Stimulated activated CD4-positive, alpha-beta T cell treated with anti-CD3 and anti-CD28 coated beads, Interleukin-1b, Interleukin-23, amount 100 ng/mL, for 24 hours (primary cell): ENCODE data around the gene SYT15.
"Not testable (repeated sequence)": the region's sequence is repeated elsewhere in the genome, so short reads cannot be mapped to it uniquely, and the experiment has no call there.

Experiments used
- DNase-seq, 4 experiments: peaks; one replicate each; pipeline ENCODE4 v3.0.0-alpha.2; 2020; ENCODE audit warnings: low read depth in 4 of 4, low spot score in 1 of 4

SYT15 gene

DNA sequence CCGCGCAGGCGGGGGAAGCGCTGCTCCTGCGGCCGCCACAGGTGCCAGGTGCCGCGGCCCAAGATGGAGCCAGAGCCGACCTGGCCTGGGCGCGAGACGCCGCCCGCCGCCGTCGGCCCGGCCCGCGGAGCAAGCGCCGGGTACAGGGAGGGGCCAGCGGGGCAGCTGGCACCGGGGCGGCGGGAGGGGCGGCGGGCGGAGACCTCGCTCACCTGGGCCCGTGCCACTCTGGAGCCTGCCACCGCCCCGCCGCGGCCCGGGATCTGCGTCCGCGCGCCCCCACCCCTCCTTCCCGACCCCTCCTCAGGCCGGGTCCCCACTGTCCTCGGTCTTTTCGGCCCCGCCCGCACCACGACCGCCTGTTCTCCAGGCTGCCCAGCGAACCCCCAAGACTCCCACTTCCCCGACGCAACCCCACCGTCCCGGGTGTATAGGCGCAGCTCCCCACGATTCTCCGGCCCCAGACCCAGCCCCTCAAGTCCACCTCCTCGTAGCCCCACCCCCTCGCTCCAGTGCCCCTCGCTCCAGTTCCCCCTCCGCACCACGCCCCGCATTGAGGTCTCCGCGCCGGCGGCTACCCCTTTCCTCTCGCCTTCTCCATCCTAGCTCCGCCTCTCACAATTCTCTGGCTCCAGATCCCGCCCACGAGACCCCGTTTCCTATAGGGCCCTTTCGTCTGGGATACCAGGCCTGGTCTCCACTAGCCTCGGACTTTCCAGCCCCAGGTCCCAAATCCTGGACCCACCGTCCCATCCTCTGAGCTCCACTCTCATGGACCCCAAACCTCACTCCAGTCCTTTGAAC is 22.2 kb upstream of the SYT15 start, which contains the start of gene GPRIN2:
Gene GPRIN2, minus strand, starts transcription at position 144 of the 804 bp plus-strand sequence. CDS start 5,922 bp downstream, outside the sequence.
- no peak for DNase-seq

DNA sequence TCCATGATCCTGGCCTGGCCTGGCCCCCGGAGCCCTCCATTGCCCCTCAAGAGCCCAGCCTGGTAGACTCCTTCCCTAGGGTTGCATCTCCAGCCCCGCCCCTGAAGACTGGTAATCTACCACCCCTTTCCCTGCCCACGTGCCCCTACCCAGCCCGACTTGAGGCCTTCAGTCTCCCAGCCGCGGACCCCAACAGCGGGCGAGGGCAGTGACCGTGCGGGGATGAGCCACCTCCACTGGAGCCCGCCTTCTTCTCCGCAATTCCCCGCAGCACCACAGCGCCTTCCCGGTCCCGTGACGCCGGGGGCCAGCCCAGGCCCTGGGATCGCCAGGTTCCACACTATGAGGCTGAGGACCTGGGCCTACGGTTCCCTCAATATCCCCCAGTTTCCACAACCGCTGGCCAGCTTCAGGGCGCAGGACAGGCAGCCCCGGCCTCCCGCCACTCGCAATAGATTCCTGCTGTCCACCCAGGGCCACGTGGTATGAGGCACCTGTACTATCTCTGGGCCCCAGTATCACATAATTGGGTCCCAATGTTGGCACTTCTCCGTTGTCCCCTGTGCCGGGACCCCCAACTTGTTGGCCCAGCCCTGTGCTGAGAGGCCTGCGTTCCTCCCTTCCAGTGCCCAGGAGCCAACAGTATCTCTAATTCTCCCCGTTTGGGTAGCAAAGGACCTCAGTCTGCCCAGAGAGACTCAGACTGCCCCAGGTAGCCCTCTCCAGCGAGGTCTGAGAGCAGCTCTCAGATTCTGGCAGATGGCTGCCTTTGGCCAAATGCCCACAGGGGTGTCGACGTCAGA is 21.4 kb upstream of the SYT15 start:
- no peak for DNase-seq

DNA sequence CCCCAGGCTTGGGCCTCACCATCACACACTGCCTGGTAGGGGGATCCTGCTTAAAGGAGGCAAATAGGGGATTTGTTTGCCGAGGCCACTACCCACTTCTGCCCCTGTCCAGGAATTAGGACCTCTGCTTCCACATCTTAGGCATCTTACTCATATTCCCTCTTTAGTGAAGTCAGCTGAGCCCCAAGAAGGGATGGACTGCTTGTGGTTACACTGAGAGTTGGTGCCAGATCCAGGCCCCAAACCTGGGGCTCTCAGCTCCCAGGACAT is 20.9 kb upstream of the SYT15 start:
- no peak for DNase-seq

DNA sequence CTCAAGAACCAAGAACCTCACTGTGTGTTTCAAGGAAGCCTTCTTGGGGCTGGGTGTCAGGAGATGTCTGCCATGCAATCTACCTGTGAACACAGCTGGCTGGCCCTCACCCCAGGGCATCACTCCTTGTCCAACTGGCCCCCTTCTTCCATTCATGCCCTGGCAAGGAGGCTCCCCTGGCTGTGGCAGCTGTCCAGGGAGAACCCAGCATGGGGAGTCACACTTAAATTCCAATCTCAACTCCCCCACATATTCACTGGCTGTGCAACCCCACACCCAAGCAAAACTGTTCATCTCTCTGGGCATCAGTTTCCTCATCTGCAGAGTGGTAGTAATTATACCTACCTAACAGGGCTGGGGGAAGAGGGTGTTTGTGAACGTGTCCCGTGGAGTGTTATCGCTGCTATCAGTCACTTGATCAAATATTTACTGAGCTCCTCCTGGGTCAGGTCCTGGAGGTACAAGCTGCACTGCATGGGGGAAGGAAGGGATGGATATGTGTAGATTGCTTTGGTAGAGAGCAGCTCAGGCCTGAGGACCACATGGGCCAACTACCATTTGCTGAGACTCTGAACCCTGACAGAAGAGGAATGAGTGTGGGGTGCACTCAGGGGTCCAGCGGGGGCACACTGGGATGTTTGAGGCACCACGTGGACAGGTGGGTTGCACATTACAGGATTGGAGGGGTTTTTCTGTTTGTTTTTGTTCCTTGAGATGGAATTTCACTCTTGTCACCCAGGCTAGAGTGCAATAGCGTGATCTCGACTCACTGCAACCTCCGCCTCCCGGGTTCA is 20.3 kb upstream of the SYT15 start:
- no peak for DNase-seq

DNA sequence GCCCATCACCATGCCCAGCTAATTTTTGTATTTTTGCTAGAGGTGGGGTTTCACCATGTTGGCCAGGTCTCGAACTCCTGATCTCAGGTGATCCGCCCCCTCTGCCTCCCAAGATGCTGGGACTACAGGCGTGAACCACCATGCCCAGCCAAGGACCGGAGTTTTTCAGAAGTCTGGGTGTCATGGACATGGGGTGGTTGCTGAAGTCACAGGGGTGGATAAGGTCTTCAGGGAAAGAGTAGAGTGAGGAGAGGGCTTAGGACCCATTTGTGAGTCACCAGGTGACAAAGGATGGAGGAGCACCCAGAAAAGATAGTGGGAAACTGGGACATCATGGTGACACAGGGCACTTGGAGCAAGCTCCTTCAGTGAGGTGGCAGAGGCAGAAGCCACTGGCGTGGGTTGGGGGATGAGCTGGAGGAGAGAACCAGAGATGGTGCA is 19.7 kb upstream of the SYT15 start:
- no peak for DNase-seq

DNA sequence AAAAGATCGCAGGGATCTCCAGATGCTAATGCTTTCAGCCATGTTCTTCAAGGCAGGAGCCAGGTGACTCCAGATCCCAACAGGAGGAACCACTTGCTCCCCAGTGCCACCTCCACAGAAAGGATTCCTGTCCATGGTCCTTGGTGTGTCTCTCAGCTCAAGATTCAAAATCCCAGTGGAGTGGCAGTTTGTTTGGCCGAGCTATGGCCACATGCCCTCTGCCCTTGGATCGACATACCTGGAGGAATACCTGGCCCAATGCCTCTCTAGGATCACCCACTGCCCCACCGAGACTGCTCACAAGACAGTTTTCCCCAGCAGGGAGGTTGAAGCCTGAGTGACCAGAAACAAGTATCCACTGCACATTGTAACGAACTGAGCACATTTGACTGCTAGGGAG is 18.5 kb upstream of the SYT15 start:
- DNase-seq: no peak

DNA sequence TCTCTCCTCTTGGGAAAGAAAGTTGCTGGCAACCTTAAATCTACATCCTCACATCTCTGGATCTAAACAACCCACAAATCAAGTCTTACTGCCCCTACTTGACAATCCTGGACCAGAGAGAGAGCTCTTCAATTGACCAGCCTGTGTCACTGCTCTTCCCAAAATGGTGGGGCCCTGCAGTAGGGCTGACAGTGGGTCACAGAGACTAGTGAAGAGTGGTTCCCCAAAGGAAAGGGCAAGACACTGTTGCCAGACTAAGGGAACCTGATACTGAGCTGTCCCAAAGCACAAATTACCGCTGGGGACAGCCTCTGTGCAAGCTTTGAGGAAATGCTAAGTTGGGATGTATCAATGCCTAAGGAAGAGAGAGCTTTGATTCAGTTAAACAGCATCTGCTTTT is 18.0 kb upstream of the SYT15 start:
- DNase-seq: no peak

DNA sequence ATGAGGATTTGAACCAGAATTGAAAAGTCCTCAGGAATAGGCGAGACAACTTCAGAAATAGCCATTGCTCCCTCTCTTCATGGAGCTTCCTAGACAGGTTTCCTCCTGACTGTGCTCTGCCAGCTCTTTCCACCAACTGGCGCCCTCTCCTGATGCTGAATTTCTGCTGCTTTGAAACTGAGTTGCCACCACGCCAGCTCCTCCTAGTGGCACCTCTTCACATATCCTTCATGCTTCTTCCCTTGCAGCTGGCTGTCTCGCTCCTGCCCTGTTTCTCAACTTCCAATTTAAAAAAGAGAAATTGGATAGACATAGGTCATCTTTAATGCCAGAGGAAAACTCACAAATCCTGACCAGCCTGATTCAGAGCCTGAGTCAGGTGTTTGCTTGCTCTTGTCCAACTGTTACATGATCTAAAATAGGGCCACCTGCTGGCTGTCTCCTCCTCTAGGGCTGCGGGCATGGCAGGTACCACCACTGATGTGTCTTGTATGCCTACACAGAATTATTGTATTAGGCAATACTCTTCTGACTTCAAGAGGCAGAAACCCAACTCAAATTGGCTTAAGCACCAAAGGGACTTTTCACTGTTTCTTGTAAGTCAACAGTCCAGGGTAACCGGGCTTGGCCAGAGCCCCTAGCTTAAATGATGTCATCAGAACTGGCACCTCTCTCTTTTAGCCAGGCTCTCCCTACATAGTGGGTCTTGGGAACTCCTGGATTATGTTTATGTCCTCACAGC is 13.2 kb upstream of the SYT15 start:
- peak in 1 of 4 experiments; percentile 30 for DNase-seq

DNA sequence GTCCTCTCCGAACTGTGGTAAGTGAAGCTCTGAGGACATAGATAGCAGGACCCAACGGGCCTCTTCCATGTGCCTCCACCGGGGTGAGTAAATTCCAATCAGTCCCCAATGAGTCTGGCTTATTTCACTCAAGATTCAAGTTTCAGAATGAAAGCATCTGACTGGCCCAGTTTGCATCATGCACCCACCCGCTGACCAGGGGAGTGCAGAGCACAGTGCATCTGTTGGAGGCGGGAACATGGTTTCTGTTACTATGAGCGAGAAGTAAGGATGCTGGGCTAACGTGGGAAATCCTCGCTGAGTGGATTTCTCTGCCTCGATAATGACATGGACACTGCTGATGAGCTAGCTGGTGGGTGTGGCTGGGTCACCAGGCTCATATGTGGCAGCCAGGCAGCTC is 11.8 kb upstream of the SYT15 start:
- DNase-seq: not testable (repeated sequence)

DNA sequence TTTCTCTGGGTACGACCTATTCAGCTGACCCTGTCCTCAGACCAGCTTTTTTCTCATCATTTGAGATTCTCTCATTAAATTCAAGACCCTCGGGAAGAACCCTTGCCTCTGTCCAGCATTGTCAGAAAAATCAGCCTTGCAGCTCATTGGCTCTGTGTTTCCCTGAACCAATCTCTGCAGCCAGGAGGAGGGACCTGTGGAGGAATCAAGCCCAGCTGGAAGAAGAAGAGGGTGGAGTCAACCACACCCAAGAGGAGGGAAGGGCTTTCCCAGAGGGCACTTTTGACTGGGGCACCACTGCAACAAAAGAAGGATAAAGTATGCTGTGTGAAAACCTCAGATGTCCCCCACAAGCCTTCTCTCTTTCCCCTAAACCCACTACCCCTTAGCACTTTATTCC is 8.3 kb upstream of the SYT15 start:
- DNase-seq: not testable (repeated sequence)

DNA sequence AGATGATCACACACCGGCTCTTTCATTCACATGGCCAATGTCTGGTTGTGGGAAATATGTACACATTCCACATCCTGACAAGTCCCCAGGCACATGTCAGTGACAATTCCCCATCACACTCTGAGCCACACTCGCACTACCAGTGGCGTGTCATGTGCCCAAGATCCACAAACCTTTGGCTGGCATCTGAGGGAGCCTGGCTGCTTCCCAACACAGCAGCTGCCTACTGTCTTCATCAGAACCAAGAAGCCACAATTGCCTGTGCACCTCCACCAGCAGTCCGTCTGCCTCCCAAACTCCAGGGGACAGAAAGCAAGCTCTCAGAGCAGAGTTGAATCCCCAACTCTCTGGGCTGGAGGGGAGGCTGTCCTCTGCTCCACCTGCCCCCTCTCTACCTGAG is 6.2 kb upstream of the SYT15 start:
- not testable (repeated sequence) for DNase-seq

DNA sequence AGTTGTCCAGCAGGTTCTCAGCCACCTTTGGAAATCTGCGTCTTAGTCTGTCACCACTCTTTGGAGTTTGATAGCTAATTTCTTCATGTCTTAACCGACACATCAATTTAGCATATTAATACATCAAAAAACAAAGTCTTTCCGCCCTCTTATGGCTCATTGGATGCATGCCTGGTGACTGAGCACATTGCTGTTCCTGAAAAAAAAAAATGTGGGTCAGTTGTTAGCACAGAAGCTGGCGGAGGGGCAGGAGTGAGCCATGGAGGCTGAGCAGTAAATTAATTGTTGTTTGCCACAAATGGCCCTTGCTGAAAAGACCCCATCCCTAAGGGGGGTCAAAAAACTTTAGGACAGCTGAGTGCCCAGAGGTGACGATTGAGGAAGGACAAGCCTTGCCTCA is 5.6 kb upstream of the SYT15 start:
- DNase-seq: not testable (repeated sequence)

DNA sequence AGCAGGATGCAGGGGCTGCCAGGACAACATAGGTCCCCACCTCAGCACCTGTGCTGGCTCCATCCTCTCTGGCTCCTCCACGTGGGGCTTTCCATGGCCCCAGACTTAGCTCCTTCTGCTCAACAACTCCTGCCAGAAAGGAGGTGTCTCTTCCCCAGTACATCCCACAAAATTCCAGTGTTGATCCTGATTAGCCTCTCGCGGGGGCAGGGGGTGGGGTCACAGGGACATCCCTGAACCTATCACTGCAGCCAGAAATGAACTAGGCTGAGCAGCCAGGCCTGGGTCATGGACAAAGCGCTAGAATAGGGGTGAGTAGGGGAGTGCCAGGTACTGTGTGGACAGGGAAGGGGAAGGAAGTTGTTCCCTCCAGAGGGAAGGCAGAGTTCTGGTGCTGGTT is 5.0 kb upstream of the SYT15 start:
- not testable (repeated sequence) for DNase-seq

DNA sequence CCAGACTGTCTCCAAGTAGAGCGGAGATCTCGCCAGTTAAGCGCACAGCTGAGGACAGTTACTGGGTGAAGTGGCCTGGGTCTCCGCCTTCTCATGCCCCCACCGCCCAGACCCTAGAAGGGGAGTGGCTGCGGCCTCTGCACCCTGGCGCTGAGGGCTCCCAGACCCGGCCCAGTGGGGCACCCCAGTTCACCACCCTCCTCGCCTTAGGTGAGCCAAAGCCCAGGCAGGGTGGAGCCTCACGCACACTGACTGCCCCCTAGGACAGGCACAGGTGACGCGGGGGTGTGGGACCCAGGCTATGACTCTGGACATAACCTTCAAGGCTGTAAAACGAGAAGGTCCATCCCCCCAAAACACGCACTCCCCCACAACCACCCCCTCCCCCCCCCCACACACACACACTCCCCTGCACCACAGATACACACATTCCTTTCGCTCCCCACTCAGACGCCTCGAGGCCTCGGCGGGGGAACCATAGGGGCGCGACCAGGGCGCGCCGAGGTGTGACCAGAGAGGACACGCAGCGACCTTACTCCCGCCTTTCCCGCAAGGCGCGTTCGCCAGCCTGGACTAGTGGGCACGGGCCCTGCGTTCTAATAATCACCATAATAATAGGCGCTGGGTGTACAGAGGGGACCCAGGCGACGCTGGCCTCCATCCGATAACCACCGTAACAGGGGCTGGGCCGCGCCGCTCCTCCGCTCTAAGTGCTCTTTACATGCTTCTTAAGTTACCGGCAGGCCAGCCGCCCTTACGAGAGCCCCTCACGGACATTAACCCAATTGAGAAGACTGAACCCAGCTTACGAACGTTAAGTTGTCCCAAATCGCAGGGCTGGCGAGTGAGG is 1.1 kb upstream of the SYT15 start:
- not testable (repeated sequence) for DNase-seq

DNA sequence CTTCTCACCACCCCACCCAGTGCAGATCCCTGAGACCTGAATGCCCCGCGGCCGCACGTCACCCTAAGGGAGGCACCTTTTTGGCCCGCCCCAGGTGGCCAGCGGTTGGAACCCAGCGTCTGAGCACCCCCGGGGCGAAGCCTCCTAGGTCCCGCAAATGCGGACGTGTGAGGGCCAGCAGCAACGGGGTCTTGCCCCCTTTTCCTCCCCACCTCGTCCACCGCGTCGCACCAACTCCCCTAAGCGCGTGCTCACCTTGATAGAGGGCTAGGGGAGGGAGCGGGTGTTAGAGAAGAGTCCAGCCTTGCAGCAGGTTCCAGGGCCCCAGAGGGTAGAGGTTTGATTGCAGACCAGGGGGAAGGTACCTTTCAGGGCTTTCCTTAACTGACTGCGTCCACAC is 450 bp downstream of the SYT15 start:
- not testable (repeated sequence) for DNase-seq

DNA sequence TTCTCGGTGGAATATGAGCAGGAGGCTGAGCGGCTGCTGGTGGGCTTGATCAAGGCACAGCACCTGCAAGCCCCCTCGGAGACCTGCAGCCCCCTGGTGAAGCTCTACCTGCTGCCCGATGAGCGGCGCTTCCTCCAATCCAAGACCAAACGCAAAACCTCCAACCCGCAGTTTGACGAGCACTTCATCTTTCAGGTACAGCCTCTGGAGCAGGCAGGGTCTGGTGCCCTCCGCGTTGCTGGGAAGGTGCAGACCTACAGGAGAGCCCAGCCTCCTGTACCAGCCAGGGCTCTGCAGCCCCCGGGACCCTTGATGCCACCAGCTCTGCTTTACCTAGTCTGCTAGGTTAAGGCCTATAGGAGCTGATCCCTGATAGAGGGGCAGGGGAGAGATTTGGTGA is 3.1 kb downstream of the SYT15 start:
- not testable (repeated sequence) for DNase-seq

DNA sequence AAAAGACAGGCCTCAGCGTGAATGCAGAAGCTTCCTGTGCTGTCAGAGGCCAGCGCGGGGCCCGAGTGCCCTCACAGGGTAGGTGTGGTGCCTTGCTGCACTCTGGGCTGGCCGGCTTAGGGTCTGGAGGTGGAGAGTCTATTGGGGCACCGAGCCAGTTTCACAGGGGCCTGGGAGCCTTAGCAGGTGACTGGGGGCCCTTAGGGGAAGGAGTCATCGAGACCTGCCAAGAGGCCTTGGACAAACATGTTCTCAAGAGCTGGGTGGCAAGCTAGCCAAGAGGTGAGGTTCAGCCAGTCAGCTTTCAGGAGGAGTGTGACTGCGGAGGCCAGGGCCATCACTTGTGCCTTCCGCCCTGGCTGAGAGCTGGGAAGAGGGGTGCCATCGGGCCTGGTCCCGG is 3.6 kb downstream of the SYT15 start:
- not testable (repeated sequence) for DNase-seq

DNA sequence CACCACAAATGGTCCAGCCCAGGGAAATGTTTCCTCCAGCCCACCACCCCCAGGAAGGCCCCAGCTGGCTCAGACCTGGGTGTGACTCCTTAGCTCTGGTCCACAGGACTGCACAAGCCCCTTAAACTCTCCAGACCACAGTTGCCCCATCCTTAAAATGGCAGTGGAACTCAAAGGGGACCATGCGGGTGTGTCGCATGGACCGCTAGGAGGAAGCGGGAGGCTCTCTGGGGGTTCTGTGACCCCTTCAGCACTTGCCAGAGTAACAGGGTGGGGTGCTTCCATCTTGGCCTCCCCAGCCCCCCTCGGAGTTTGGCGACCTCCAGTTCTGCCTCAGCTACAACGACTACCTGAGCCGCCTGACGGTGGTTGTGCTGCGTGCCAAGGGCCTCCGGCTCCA is 5.3 kb downstream of the SYT15 start:
- not testable (repeated sequence) for DNase-seq

DNA sequence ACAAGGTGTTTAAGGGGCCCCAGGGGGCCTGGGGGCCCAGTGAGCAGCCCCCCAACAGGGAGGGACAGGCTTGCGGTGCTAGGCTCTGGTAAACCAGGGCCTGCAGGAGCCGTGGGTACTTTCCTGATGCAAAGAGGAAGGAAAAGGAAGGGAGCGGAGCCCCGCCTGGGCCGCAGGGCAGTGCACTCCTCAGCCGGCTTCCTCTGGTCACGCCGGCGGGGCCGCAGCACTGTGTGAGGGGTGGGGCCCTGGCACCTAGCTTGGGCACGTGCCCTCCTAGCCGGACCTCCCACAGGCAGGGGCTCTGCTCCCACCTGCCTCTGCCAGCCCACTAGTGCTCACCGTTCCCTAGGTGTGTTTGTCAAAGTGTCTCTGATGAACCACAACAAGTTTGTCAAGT is 6.3 kb downstream of the SYT15 start:
- not testable (repeated sequence) for DNase-seq

DNA sequence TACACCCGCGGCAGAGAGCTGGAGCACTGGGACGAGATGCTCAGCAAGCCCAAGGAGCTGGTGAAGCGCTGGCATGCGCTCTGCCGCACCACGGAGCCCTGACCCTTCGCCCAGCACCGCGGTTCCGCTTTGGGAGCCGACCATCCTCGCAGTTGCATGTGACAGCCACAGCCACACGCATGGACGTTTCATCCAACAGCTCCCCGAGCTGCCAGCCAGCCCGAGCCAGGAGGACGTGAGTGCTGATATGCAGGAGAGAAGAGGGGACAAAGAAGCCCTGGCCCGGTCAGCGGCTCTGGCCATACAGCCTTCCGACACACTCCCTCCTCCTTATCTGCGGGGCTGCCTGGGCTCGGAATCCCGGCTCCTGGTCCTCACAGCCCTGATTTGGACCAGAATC is 8.6 kb downstream of the SYT15 start:
- DNase-seq: not testable (repeated sequence)
